K562 (cell line): Measurements from ENCODE around the gene TCIRG1. TPM values are rescaled to one million over a fixed set of nuclear protein-coding genes. Genes with fewer than 3 reads are reported as not detected.

ENCODE experiments used
- BRCA1 ChIP-seq, 2 experiments: fragments of 450-650 bp in 1 of 2; sonication (generic) in 1 of 2; formaldehyde crosslinking in 1 of 2; IDR thresholded peaks; 2 replicates each; pipeline versions ENCODE4 v1.5.0 to v1.6.1; 2017 to 2020; ENCODE audit warnings: mild to moderate bottlenecking in 1 of 2, missing genetic modification reagents in 1 of 2
- CBFA2T2 ChIP-seq: fragments of 450-650 bp; conservative IDR thresholded peaks from 2 replicates; pipeline ENCODE4 v1.6.1; 2017; ENCODE audit warnings: mild to moderate bottlenecking
- FOXJ2 ChIP-seq: fragments of 200-800 bp; sonication (Bioruptor generic); IDR thresholded peaks from 2 replicates; pipeline ENCODE4 v1.6.1; 2016; ENCODE audit warnings: missing genetic modification characterization, missing compliant biosample characterization
- GTF2B ChIP-seq: IDR thresholded peaks from 2 replicates; pipeline ENCODE4 v1.6.1; 2011; ENCODE audit not compliant: insufficient read length; ENCODE audit errors: extremely low read depth
- GTF2F1 ChIP-seq: IDR thresholded peaks from 2 replicates; pipeline ENCODE4 v1.6.1; 2011; ENCODE audit warnings: low read depth, low read length, improper control_type of control experiment
- KLF1 ChIP-seq: fragments of 450-650 bp; IDR thresholded peaks from 2 replicates; pipeline ENCODE4 v1.6.1; 2016; ENCODE audit warnings: missing genetic modification characterization, missing compliant biosample characterization
- MAFG ChIP-seq: fragments of 450-650 bp; conservative IDR thresholded peaks from 2 replicates; pipeline ENCODE4 v1.6.1; 2016; ENCODE audit warnings: missing genetic modification characterization, missing compliant biosample characterization
- NR2C1 ChIP-seq, 2 experiments: fragments of 450-650 bp; IDR thresholded peaks; 2 replicates each; pipeline ENCODE4 v1.6.1; 2017; ENCODE audit warnings: mild to moderate bottlenecking in 2 of 2, antibody characterized with exemption in 1 of 2, inconsistent platforms in 1 of 2, missing compliant biosample characterization in 1 of 2, missing genetic modification characterization in 1 of 2
- RBM14 ChIP-seq: fragments of 200-400 bp; formaldehyde crosslinking; IDR thresholded peaks from 2 replicates; pipeline ENCODE4 v1.6.1; 2018; ENCODE audit warnings: low read depth, mild to moderate bottlenecking, low read length, moderate library complexity, borderline replicate concordance; ENCODE audit not compliant: insufficient read depth
- SMARCE1 ChIP-seq: fragments of 450-650 bp; IDR thresholded peaks from 2 replicates; pipeline ENCODE4 v1.7.1; 2016; ENCODE audit warnings: mild to moderate bottlenecking
- USF2 ChIP-seq: sonication (generic); formaldehyde crosslinking; IDR thresholded peaks from 2 replicates; pipeline ENCODE4 v1.5.0; 2020; ENCODE audit warnings: missing genetic modification reagents
- ZBTB1 ChIP-seq: sonication (generic); formaldehyde crosslinking; IDR thresholded peaks from 2 replicates; pipeline ENCODE4 v1.8.1; 2023; ENCODE audit warnings: missing genetic modification reagents, low read depth, mild to moderate bottlenecking, borderline replicate concordance
- ZNF274 ChIP-seq: IDR thresholded peaks from 2 replicates; pipeline ENCODE4 v1.6.1; 2011; ENCODE audit warnings: low read depth, mild to moderate bottlenecking, low read length, moderate library complexity, borderline replicate concordance
- ZNF347 ChIP-seq: fragments of 450-650 bp; formaldehyde crosslinking; IDR thresholded peaks from 2 replicates; pipeline ENCODE4 v1.4.0; 2020; ENCODE audit warnings: low read depth, mild to moderate bottlenecking, moderate library complexity
- ZNF518B ChIP-seq: fragments of 250-450 bp; sonication (Bioruptor Pico); IDR thresholded peaks from 2 replicates; pipeline ENCODE4 v1.5.0; 2021; ENCODE audit warnings: mild to moderate bottlenecking, moderate library complexity
- ZNF592 ChIP-seq: fragments of 450-650 bp; IDR thresholded peaks from 2 replicates; pipeline ENCODE4 v1.6.1; 2017; ENCODE audit warnings: antibody characterized with exemption, mild to moderate bottlenecking
- polyA plus RNA-seq, 8 experiments: library from polyadenylated mRNA; depleted of rRNA in 4 of 8; stranded (reverse) in 5 of 8; unstranded in 3 of 8; fragments of >200 nt; fragmentation: Nextera tagmentation in 2 of 8; fragmentation: Illumina TruSeq in 1 of 8; extraction: Ambion mirVana in 2 of 8; extraction: Trizol in 1 of 8; gene quantifications; 2 replicates each; pipeline versions ENCODE4 v1.2.1 to v1.2.3, GENCODE V29; 2011 to 2014; ENCODE audit warnings: inconsistent platforms in 1 of 8, missing spikeins in 1 of 8
- total RNA-seq, 7 experiments: library from RNA; depleted of rRNA in 6 of 7; stranded (reverse); fragments of >200 nt in 6 of 7; fragmentation: Illumina TruSeq in 2 of 7; extraction: Trizol in 2 of 7; gene quantifications; 2 replicates each; pipeline versions ENCODE4 v1.2.1 to v1.2.3, GENCODE V29; 2011 to 2021; ENCODE audit warnings: low replicate concordance in 1 of 7

TCIRG1 gene
- total and polyA plus RNA-seq, 9 of the 15 experiments (the other 6 are each of a cell fraction or from before 2014, with no cell fraction given) = 0.49 to 143 (median 24.4) TPM

- TF ChIP-seq ZNF518B (CRISPR knock-in tag) = no peak
- no peak for TF ChIP-seq USF2 (CRISPR knock-in tag)
- TF ChIP-seq RBM14 = no peak
- no peak for TF ChIP-seq ZBTB1 (CRISPR knock-in tag)
- no peak for TF ChIP-seq SMARCE1
- TF ChIP-seq FOXJ2 = no peak
- no peak for TF ChIP-seq ZNF274
- no peak for TF ChIP-seq BRCA1 (IDR thresholded peaks at IDR 0.05)
- no peak for TF ChIP-seq BRCA1 (CRISPR knock-in tag; IDR thresholded peaks at IDR 0.05)
- TF ChIP-seq MAFG (tag) = no peak
- TF ChIP-seq KLF1 (tag) = no peak
- TF ChIP-seq GTF2B = no peak
- TF ChIP-seq GTF2F1 = no peak
- no peak for TF ChIP-seq ZNF592
- no peak for TF ChIP-seq NR2C1 (IDR thresholded peaks at IDR 0.05)
- peak; percentile 44; the same call in 1 of the 2 replicates for TF ChIP-seq NR2C1 (tag; IDR thresholded peaks at IDR 0.05)
- no peak for TF ChIP-seq ZNF347
- no peak for TF ChIP-seq CBFA2T2
Observed at GRCh38 chr11:68030318-68031143, 8.3 kb upstream of the TCIRG1 start, which contains the start of gene NDUFS8 (continued).
